OCI-LY1 (cell line): ENCODE results near the gene ZNHIT1.

ENCODE experiments used
- H2AFZ ChIP-seq: fragments of 200-600 bp; sonication (generic), shearing (Covaris generic); 2 replicates; pipeline ENCODE4 v1.6.0; 2014; ENCODE audit warnings: antibody characterized with exemption, mild to moderate bottlenecking, low read length
- H3F3A ChIP-seq: fragments of 200-600 bp; sonication (generic), shearing (Covaris generic); 2 replicates; pipeline ENCODE4 v1.6.0; 2014; ENCODE audit warnings: mild to moderate bottlenecking, antibody characterized with exemption, low read length, moderate library complexity; ENCODE audit not compliant: insufficient read depth
- H3K27ac ChIP-seq: fragments of 200-600 bp; sonication (generic); 2 replicates; pipeline ENCODE4 v1.5.1; 2014; ENCODE audit warnings: low read length, mixed run types, mild to moderate bottlenecking, low read depth; ENCODE audit not compliant: poor library complexity, severe bottlenecking
- H3K27me3 ChIP-seq: fragments of 200-600 bp; sonication (generic); 2 replicates; pipeline ENCODE4 v1.6.0; 2014; ENCODE audit warnings: antibody characterized with exemption, mild to moderate bottlenecking, low read length, moderate library complexity; ENCODE audit not compliant: insufficient read depth
- H3K36me3 ChIP-seq: fragments of 200-600 bp; sonication (generic); 2 replicates; pipeline ENCODE4 v1.6.1; 2014; ENCODE audit warnings: mild to moderate bottlenecking, antibody characterized with exemption, low read length, moderate library complexity, mixed read lengths; ENCODE audit not compliant: insufficient read depth
- H3K4me1 ChIP-seq: fragments of 200-600 bp; sonication (generic); 2 replicates; pipeline ENCODE4 v1.5.1; 2014; ENCODE audit warnings: mild to moderate bottlenecking, low read length, moderate library complexity; ENCODE audit not compliant: insufficient read depth, severe bottlenecking
- H3K4me2 ChIP-seq: fragments of 200-600 bp; sonication (generic), shearing (Covaris generic); 2 replicates; pipeline ENCODE4 v1.6.1; 2014; ENCODE audit warnings: low read length
- H3K4me3 ChIP-seq: fragments of 200-600 bp; sonication (generic); 2 replicates; pipeline ENCODE4 v1.5.1; 2014; ENCODE audit warnings: low read length, low read depth, mild to moderate bottlenecking, mixed read lengths; ENCODE audit not compliant: poor library complexity, severe bottlenecking
- H3K79me2 ChIP-seq: fragments of 200-600 bp; shearing (Covaris generic); 2 replicates; pipeline ENCODE4 v1.6.1; 2016; ENCODE audit warnings: mixed run types, low read length, mixed read lengths; ENCODE audit not compliant: insufficient read depth
- H3K9ac ChIP-seq: fragments of 200-600 bp; sonication (generic), shearing (Covaris generic); 2 replicates; pipeline ENCODE4 v1.6.1; 2014; ENCODE audit warnings: mild to moderate bottlenecking, low read length, mixed read lengths
- H3K9me2 ChIP-seq: fragments of 200-600 bp; sonication (generic), shearing (Covaris generic); 2 replicates; pipeline ENCODE4 v1.6.1; 2014; ENCODE audit warnings: low read depth, mild to moderate bottlenecking, low read length, mixed read lengths
- H3K9me3 ChIP-seq: fragments of 200-600 bp; shearing (Covaris generic); 2 replicates; pipeline ENCODE4 v1.6.1; 2014; ENCODE audit warnings: low read length, mixed read lengths
- H4K20me1 ChIP-seq: fragments of 200-600 bp; sonication (generic), shearing (Covaris generic); 2 replicates; pipeline ENCODE4 v1.6.0; 2016; ENCODE audit warnings: mild to moderate bottlenecking, low read length; ENCODE audit not compliant: insufficient read depth
- CTCF ChIP-seq: fragments of 200-600 bp; sonication (generic), shearing (Covaris generic); IDR thresholded peaks from 2 replicates; pipeline ENCODE4 v1.5.1; 2017; ENCODE audit warnings: mild to moderate bottlenecking, antibody characterized with exemption, low read length, moderate library complexity, mixed read lengths
- EZH2 ChIP-seq: fragments of 200-600 bp; sonication (generic), shearing (Covaris generic); IDR thresholded peaks from 2 replicates; pipeline ENCODE4 v1.8.0; 2017; ENCODE audit warnings: borderline replicate concordance, mixed run types, mild to moderate bottlenecking, antibody characterized with exemption, low read length, moderate library complexity, mixed read lengths

The ZNHIT1 gene

GRCh38 chr7:101217388-101218235 is at the start of gene ZNHIT1, which contains the start of gene PLOD3:
Gene ZNHIT1, plus strand, starts transcription at chr7:101218165. Its CDS starts 31 bp downstream, at chr7:101218196.
Gene PLOD3, minus strand, starts transcription at chr7:101217581. Its CDS starts 307 bp downstream, at chr7:101217274.
- Histone ChIP-seq H3K36me3 (peaks cover 2% of the 10 kb centered on the region; the same call in 1 of the 2 replicates), H4K20me1 (no peaks in the 10 kb centered on the region), H3K4me1 (peaks cover 31% of the 10 kb centered on the region), H3K9me3 (no peaks in the 10 kb centered on the region), H3K9me2 (no peaks in the 10 kb centered on the region), H3F3A (no peaks in the 10 kb centered on the region), H3K27me3 (no peaks in the 10 kb centered on the region), H3K4me2 (peak within 1 kb of the TSS; percentile 97), H3K9ac (peak within 1 kb of the TSS; percentile 82), H2AFZ (0 out of 2 replicates have a peak within 1 kb of the TSS, but pooled peaks have one; percentile 18), H3K4me3 (peak within 1 kb of the TSS; percentile 85), H3K27ac (peak within 1 kb of the TSS; percentile 40), H3K79me2 (no peaks in the 10 kb centered on the region; the same call in 1 of the 2 replicates)
- TF ChIP-seq CTCF (no peak), EZH2 (no peak)

- H3K4me3 ChIP-seq: no peak overlapping the region
- peaks cover 12% of the 10 kb centered on the region for H3K4me1 ChIP-seq
- H3K9ac ChIP-seq: no peak overlapping the region
- H3K36me3 ChIP-seq: no peaks in the 10 kb centered on the region
- no peaks in the 10 kb centered on the region for H3K9me2 ChIP-seq
- H3F3A ChIP-seq: no peaks in the 10 kb centered on the region
- no peaks in the 10 kb centered on the region for H3K9me3 ChIP-seq
- TF ChIP-seq EZH2 (no peak), CTCF (no peak)
- H3K27me3 ChIP-seq: peaks cover 10% of the 10 kb centered on the region
- H3K27ac ChIP-seq: no peak overlapping the region
- no peak overlapping the region for H3K4me2 ChIP-seq
- no peaks in the 10 kb centered on the region for H3K79me2 ChIP-seq
- H2AFZ ChIP-seq: no peak overlapping the region
- H4K20me1 ChIP-seq: no peaks in the 10 kb centered on the region
Measured at GRCh38 chr7:101168412-101169049, 49.4 kb upstream of the ZNHIT1 start.

- TF ChIP-seq EZH2 (no peak), CTCF (no peak)
- Histone ChIP-seq H3K4me1 (peaks cover 6% of the 10 kb centered on the region), H3F3A (no peaks in the 10 kb centered on the region), H3K79me2 (no peaks in the 10 kb centered on the region), H3K36me3 (no peaks in the 10 kb centered on the region), H3K9me3 (no peaks in the 10 kb centered on the region), H3K4me3 (no peak overlapping the region), H3K9me2 (no peaks in the 10 kb centered on the region), H3K27me3 (peaks cover 10% of the 10 kb centered on the region), H4K20me1 (no peaks in the 10 kb centered on the region), H3K4me2 (peak overlapping the region; percentile 10; the same call in 1 of the 2 replicates), H3K27ac (no peak overlapping the region), H3K9ac (no peak overlapping the region), H2AFZ (no peak overlapping the region)
Measured at GRCh38 chr7:101169110-101169837, 48.7 kb upstream of the ZNHIT1 start.
